Breast epithelium (tissue), 3 donors: ENCODE measurements around the gene ETFBKMT.

Experiments used
- CTCF ChIP-seq, 3 donors: fragments of 450-650 bp; IDR thresholded peaks; one replicate each; pipeline ENCODE4 v1.5.1; 2016 to 2017; ENCODE audit warnings: antibody characterized with exemption in 3 of 3, mild to moderate bottlenecking in 3 of 3, moderate library complexity in 3 of 3
- POLR2A ChIP-seq: fragments of 450-650 bp; IDR thresholded peaks from one replicate; pipeline ENCODE4 v1.6.1; 2016; ENCODE audit warnings: antibody characterized with exemption, mild to moderate bottlenecking, moderate library complexity

- no peak for TF ChIP-seq POLR2A
- no peak for TF ChIP-seq CTCF (IDR thresholded peaks at IDR 0.05)
Observed at GRCh38 chr12:31645924-31646323, 13.6 kb upstream of the ETFBKMT start.
